Measurements from ENCODE around the gene CNTN4. TPM values are rescaled to one million over a fixed set of nuclear protein-coding genes. Genes with fewer than 3 reads are reported as not detected.

The CNTN4 gene
- total RNA-seq, 1 donor from 2014 or later = 23.0 TPM

- no peaks in the 10 kb centered on the region for H3K9me3 Mint-ChIP-seq (ENCODE audit: unreplicated experiment)
- H3K4me3 Mint-ChIP-seq (ENCODE audit: unreplicated experiment) = no peak overlapping the region
- H3K27me3 Mint-ChIP-seq (ENCODE audit: unreplicated experiment) = no peaks in the 10 kb centered on the region
- H3K27ac Mint-ChIP-seq (ENCODE audit: unreplicated experiment) = no peak overlapping the region
- no peaks in the 10 kb centered on the region for H3K36me3 Mint-ChIP-seq (ENCODE audit: unreplicated experiment)
- H3K4me1 Mint-ChIP-seq (ENCODE audit: low read depth, unreplicated experiment) = no peaks in the 10 kb centered on the region
- TF ChIP-seq, protein P1, sequence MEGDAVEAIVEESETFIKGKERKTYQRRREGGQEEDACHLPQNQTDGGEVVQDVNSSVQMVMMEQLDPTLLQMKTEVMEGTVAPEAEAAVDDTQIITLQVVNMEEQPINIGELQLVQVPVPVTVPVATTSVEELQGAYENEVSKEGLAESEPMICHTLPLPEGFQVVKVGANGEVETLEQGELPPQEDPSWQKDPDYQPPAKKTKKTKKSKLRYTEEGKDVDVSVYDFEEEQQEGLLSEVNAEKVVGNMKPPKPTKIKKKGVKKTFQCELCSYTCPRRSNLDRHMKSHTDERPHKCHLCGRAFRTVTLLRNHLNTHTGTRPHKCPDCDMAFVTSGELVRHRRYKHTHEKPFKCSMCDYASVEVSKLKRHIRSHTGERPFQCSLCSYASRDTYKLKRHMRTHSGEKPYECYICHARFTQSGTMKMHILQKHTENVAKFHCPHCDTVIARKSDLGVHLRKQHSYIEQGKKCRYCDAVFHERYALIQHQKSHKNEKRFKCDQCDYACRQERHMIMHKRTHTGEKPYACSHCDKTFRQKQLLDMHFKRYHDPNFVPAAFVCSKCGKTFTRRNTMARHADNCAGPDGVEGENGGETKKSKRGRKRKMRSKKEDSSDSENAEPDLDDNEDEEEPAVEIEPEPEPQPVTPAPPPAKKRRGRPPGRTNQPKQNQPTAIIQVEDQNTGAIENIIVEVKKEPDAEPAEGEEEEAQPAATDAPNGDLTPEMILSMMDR (IDR thresholded peaks at IDR 0.05; ENCODE audit: partially characterized antibody, unreplicated experiment) = no peak
- DNase-seq = no peak
These were observed 120.2 kb downstream of the CNTN4 start for GRCh38 chr3:2218816-2219215.

DNA sequence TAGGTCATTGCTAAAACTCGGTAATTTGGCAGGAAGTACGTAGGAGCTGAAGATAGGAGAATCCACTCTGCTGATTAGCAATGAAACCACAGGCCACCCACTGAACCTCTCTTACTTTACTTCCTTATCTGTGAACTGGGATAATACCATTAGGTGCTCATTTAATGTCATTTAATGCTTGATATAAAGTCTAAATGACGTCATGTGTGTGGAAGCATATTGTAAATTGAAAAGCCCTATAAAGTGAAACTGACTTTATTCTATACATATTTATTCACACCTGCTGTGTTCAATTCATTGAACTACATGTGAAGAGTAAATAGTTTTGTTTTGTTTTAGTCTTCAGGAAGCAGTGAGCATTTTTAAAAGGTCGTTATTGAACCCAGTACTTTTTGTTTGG is 137.5 kb downstream of the CNTN4 start:
- Mint-ChIP-seq H3K36me3 (ENCODE audit: unreplicated experiment) (no peaks in the 10 kb centered on the region), H3K4me3 (ENCODE audit: unreplicated experiment) (no peak overlapping the region), H3K9me3 (ENCODE audit: unreplicated experiment) (no peaks in the 10 kb centered on the region), H3K27ac (ENCODE audit: unreplicated experiment) (no peak overlapping the region), H3K27me3 (ENCODE audit: unreplicated experiment) (no peaks in the 10 kb centered on the region), H3K4me1 (ENCODE audit: low read depth, unreplicated experiment) (no peaks in the 10 kb centered on the region)
- TF ChIP-seq, protein P1 (IDR thresholded peaks at IDR 0.05; ENCODE audit: partially characterized antibody, unreplicated experiment) = no peak
- DNase-seq = no peak

DNA sequence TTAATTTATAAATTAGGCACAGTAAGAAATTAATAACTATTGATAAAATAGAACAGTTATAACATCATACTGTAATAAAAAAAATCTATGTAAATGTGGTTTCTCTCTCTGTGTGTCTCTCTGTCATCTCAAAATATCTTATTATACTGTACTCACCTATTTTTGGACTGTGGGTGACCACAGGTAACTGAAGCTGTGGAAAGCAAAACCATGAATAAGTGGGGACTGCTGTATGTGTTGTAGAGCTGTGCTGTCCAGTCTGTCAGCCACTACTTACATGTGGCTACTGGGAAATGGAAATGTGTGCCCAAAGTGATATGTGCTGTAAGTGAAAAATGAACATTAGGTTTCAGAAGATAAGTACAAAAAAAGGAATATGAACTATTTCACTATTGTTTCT is 145.5 kb downstream of the CNTN4 start:
- TF ChIP-seq, protein P1 (IDR thresholded peaks at IDR 0.05; ENCODE audit: partially characterized antibody, unreplicated experiment) = no peak
- H3K27ac Mint-ChIP-seq (ENCODE audit: unreplicated experiment) = no peak overlapping the region
- H3K36me3 Mint-ChIP-seq (ENCODE audit: unreplicated experiment) = no peaks in the 10 kb centered on the region
- no peaks in the 10 kb centered on the region for H3K27me3 Mint-ChIP-seq (ENCODE audit: unreplicated experiment)
- H3K4me3 Mint-ChIP-seq (ENCODE audit: unreplicated experiment) = no peak overlapping the region
- H3K9me3 Mint-ChIP-seq (ENCODE audit: unreplicated experiment) = no peaks in the 10 kb centered on the region
- H3K4me1 Mint-ChIP-seq (ENCODE audit: low read depth, unreplicated experiment) = no peaks in the 10 kb centered on the region
- no peak for DNase-seq

- Mint-ChIP-seq H3K4me3 (ENCODE audit: unreplicated experiment) (no peak overlapping the region), H3K36me3 (ENCODE audit: unreplicated experiment) (no peaks in the 10 kb centered on the region), H3K27me3 (ENCODE audit: unreplicated experiment) (peaks cover 2% of the 10 kb centered on the region), H3K9me3 (ENCODE audit: unreplicated experiment) (no peaks in the 10 kb centered on the region), H3K4me1 (ENCODE audit: low read depth, unreplicated experiment) (no peaks in the 10 kb centered on the region), H3K27ac (ENCODE audit: unreplicated experiment) (no peak overlapping the region)
- TF ChIP-seq, protein P1 (IDR thresholded peaks at IDR 0.05; ENCODE audit: partially characterized antibody, unreplicated experiment) = no peak
- DNase-seq = no peak
These were observed 148.4 kb downstream of the CNTN4 start for GRCh38 chr3:2246873-2247648.

DNA sequence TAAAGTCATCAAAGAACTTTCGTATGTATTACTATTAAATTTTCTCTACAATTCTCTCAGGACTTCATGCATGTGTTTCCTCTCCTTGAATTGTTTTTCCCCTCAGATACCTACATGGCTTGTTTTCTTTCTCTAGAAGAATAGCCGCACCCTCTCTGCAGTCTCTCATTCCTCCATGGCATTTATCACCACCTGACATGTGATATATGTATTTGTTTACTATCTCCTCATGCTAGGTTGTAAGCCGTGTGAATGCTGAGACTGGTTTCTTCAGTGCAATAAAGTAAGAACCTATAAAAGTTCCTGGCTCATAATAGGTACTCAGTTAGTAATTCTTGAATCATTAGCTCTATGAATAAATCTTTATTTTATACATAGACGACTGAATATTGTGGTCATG is 149.2 kb downstream of the CNTN4 start:
- Mint-ChIP-seq H3K27ac (ENCODE audit: unreplicated experiment) (no peak overlapping the region), H3K4me3 (ENCODE audit: unreplicated experiment) (no peak overlapping the region), H3K36me3 (ENCODE audit: unreplicated experiment) (no peaks in the 10 kb centered on the region), H3K27me3 (ENCODE audit: unreplicated experiment) (peaks cover 2% of the 10 kb centered on the region), H3K4me1 (ENCODE audit: low read depth, unreplicated experiment) (no peaks in the 10 kb centered on the region), H3K9me3 (ENCODE audit: unreplicated experiment) (no peaks in the 10 kb centered on the region)
- no peak for DNase-seq
- TF ChIP-seq, protein P1 (IDR thresholded peaks at IDR 0.05; ENCODE audit: partially characterized antibody, unreplicated experiment) = no peak
